NT2/D1 (cell line): ENCODE data around the gene ZDHHC11.
"Not testable (repeated sequence)": the region's sequence is repeated elsewhere in the genome, so short reads cannot be mapped to it uniquely, and the experiment has no call there.

Experiments used
- DNase-seq: peaks from one replicate; pipeline ENCODE4 v3.0.0-alpha.2; 2011; ENCODE audit warnings: low read depth, low spot score
- H3K27me3 ChIP-seq: 2 replicates; pipeline ENCODE4 v1.6.0; 2011; ENCODE audit warnings: mild to moderate bottlenecking; ENCODE audit not compliant: insufficient read length, insufficient read depth
- H3K36me3 ChIP-seq: 2 replicates; pipeline ENCODE4 v1.6.1; 2011; ENCODE audit warnings: mild to moderate bottlenecking, low read length, mixed read lengths; ENCODE audit not compliant: insufficient read depth, insufficient read length
- H3K4me1 ChIP-seq: 2 replicates; pipeline ENCODE4 v1.5.1; 2011; ENCODE audit not compliant: insufficient read depth, insufficient read length
- H3K4me3 ChIP-seq: 2 replicates; pipeline ENCODE4 v1.5.1; 2011; ENCODE audit warnings: low read depth; ENCODE audit not compliant: insufficient read length
- H3K9ac ChIP-seq: 2 replicates; pipeline ENCODE4 v1.6.0; 2011; ENCODE audit warnings: low read depth; ENCODE audit not compliant: insufficient read length
- H3K9me3 ChIP-seq: 2 replicates; pipeline ENCODE4 v1.5.1; 2011; ENCODE audit warnings: mild to moderate bottlenecking, low read length; ENCODE audit not compliant: insufficient read depth
- SUZ12 ChIP-seq: IDR thresholded peaks from 2 replicates; pipeline ENCODE4 v1.6.1; 2011; ENCODE audit not compliant: insufficient read length, insufficient read depth; ENCODE audit errors: extremely low read depth
- YY1 ChIP-seq: IDR thresholded peaks from 2 replicates; pipeline ENCODE4 v1.6.1; 2011; ENCODE audit not compliant: insufficient read length, insufficient read depth
- ZNF274 ChIP-seq: IDR thresholded peaks from 2 replicates; pipeline ENCODE4 v1.6.1; 2011; ENCODE audit warnings: mild to moderate bottlenecking, low read depth, low read length

Gene ZDHHC11

DNA sequence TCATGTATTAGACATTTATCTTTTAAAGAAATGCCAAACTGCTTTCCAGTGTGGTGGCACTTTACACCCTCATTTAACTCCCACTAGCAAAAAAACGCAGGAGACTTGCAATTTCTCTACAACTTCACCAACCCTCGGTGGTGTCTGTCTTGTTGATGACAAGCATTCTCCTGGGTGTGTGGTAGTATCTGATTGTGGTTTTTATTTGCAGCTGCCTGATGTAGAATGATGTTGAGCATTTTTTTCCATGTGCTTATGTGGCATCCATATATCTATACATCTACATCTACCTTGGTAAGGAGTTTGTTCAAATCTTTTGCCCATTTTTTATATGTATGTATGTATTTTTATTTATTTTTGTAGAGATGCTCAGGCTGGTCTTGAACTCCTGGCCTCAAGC lies 16.8 kb downstream of the ZDHHC11 start:
- H3K27me3 ChIP-seq, H3K9ac ChIP-seq, H3K4me3 ChIP-seq, H3K9me3 ChIP-seq, DNase-seq, H3K4me1 ChIP-seq: not testable (repeated sequence)
- peaks cover 13% of the 10 kb centered on the region for H3K36me3 ChIP-seq

DNA sequence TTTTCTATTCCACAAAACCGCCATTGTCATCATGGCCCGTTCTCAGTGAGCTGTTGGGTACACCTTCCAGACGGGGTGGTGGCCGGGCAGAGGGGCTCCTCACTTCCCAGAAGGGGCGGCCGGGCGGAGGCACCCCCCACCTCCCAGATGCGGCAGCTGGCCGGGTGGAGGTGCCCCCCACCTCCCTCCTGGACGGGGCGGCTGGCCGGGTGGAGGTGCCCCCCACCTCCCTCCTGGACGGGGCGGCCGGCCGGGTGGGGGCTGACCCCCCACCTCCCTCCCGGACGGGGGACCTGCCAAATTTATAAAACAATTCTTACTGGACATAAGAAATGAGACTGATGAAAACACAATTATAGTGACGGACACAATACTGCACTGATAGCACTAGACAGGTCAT lies 22.6 kb downstream of the ZDHHC11 start:
- H3K9me3 ChIP-seq, H3K4me3 ChIP-seq, H3K4me1 ChIP-seq, DNase-seq, H3K9ac ChIP-seq, H3K27me3 ChIP-seq: not testable (repeated sequence)
- H3K36me3 ChIP-seq: peaks cover 18% of the 10 kb centered on the region

DNA sequence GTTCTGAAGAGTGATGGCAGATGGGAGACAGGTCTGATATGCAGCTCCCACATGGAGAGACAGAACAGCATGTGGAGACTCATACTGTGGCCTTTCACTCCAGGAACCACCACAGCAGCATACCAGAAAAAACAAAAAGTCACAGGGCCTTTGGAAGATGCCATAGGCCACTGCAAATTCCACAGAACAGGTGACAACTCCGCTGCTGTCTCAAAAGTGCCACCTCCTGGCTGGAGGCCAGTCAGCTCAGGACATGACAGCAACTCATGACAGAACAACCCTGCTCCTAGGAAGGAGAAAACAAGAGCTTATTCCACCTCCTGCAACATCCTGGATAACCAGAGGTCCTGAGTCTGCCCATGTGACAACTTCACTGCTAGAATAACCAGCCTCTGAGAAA lies 25.2 kb downstream of the ZDHHC11 start:
- H3K4me1 ChIP-seq, H3K9me3 ChIP-seq, H3K9ac ChIP-seq, DNase-seq, H3K27me3 ChIP-seq, H3K4me3 ChIP-seq: not testable (repeated sequence)
- H3K36me3 ChIP-seq: peaks cover 25% of the 10 kb centered on the region

DNA sequence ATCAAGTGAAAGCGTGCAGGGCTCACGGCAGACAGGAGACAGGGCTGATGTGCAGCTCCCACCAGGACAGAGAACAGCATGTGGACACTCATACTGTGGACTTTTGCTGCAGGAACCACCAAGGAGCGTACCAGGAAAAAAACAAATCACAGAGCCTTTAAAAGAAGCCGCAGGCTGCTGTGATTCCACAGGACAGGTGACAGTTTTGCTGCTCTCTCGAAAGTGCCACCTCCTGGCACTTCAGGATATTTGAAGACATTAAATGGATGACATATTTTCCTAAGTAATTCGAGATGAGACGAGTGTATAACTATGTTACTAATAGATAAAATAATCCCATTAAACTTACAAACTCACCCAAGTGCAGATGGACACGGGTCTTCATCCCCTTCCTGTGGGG lies 29.3 kb downstream of the ZDHHC11 start:
- Histone ChIP-seq H3K4me3 (no peak overlapping the region), H3K9me3 (no peaks in the 10 kb centered on the region), H3K27me3 (no peaks in the 10 kb centered on the region), H3K4me1 (no peaks in the 10 kb centered on the region), H3K36me3 (peaks cover 48% of the 10 kb centered on the region), H3K9ac (no peak overlapping the region)
- no peak for TF ChIP-seq YY1
- TF ChIP-seq SUZ12: no peak
- TF ChIP-seq ZNF274: no peak
- DNase-seq: no peak

DNA sequence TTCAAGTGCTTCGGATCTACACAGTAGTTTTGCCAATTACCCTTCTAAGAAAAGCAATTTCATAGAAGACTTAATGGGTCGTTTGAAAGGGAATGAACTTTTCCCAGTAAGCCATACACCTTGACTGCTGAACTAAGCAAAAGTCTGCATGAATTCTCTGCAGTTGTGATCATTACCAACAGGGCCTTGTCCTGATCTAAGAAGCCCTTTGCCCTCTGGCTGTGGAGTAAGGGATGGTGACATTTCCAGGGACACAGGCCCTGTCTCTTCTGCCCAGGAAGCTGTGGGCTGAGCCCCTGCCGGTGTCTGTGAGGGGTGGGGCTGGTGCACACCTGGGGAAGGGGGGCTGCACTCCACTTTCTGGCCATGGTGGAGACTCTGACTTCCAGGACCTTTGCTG lies 30.5 kb downstream of the ZDHHC11 start:
- TF ChIP-seq ZNF274 (no peak), SUZ12 (no peak), YY1 (no peak)
- Histone ChIP-seq H3K9me3 (no peaks in the 10 kb centered on the region), H3K4me3 (no peak overlapping the region), H3K36me3 (peaks cover 55% of the 10 kb centered on the region), H3K4me1 (no peaks in the 10 kb centered on the region), H3K27me3 (no peaks in the 10 kb centered on the region), H3K9ac (no peak overlapping the region)
- no peak for DNase-seq

DNA sequence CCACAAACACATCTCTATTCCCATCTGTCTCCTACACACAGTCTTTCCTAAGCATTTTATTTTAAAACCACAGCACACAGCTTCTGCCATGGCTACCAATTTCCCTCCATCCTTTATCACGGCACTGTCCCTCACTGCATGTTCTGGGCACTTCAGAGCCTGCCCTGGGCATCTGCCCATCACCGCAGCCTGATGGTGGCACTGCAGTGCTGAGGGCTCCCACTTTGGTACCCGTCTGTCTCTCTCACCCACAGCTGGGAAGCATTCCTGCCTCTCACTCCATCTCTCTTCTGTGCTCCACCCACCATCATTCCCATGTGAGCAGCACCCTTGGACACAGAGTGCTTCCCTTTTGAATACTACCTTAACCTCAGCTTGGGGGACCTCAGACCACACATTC lies 31.7 kb downstream of the ZDHHC11 start:
- DNase-seq: no peak
- Histone ChIP-seq H3K4me1 (no peaks in the 10 kb centered on the region), H3K4me3 (no peak overlapping the region), H3K9me3 (no peaks in the 10 kb centered on the region), H3K27me3 (no peaks in the 10 kb centered on the region), H3K9ac (no peak overlapping the region), H3K36me3 (peaks cover 49% of the 10 kb centered on the region)
- TF ChIP-seq YY1 (no peak), ZNF274 (no peak), SUZ12 (no peak)

DNA sequence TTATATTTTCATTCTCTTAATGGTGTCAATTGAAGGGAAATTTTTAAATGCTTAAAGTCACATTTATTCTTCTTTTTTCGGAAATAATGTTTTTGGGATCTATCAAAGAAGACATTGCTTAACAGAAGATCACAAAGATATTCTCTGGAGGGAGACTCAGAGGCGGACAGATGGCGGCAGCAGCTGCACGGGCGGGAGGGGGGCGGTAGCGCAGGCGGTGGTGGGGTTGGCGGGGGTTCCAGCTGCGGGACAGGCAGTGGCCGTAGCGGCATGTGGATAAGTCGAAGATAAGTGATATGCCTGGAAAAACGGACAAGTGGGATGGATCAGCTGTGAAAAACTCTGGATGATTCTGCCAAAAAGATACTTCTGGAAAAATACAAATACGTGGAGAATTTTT lies 34.6 kb downstream of the ZDHHC11 start:
- H3K4me3 ChIP-seq: no peak overlapping the region
- no peaks in the 10 kb centered on the region for H3K27me3 ChIP-seq
- no peak for DNase-seq
- H3K4me1 ChIP-seq: no peaks in the 10 kb centered on the region
- H3K9me3 ChIP-seq: no peaks in the 10 kb centered on the region
- TF ChIP-seq SUZ12 (no peak), ZNF274 (no peak), YY1 (no peak)
- H3K9ac ChIP-seq: no peak overlapping the region
- peaks cover 35% of the 10 kb centered on the region for H3K36me3 ChIP-seq

DNA sequence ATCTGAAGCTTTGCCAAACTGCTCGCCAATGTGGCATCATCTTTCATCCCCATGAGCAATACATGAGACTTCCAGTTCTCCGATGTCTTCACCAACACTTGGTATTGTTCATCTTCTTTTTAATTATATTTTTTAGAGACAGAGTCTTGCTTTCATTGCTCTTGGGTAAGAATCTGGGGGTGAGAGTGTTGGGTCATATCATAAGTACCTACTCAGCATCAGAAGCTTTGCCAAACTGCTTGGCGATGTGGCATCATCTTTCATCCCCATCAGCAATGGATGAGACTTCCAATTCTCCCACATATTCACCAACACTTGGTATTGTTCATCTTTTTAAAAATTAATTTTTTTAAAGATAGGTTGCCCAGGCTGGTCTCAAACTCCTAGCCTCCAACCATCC lies 35.3 kb downstream of the ZDHHC11 start:
- Histone ChIP-seq H3K4me3 (no peak overlapping the region), H3K9me3 (no peaks in the 10 kb centered on the region), H3K9ac (no peak overlapping the region), H3K4me1 (no peaks in the 10 kb centered on the region), H3K36me3 (peaks cover 33% of the 10 kb centered on the region), H3K27me3 (no peaks in the 10 kb centered on the region)
- no peak for DNase-seq
- TF ChIP-seq SUZ12 (no peak), ZNF274 (no peak), YY1 (no peak)

DNA sequence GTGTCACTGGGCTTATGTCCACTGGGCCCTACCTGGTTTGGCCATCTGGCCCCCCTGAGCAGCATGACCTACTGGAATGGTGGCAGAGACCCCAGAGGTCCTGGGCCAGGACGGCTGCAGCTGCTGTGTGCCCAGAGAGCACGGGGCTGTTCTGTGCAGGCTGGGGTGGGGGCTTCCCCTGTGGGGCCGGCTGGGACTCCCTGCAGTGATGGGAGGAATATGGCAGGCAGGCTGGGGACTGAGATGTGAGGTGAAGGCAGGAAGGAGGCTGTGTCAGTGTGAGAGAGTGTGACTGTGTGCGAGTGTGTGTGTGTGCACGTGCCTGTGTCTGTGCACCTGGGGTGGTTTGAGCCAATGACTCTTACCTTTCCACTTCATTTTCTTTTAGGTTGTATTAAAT lies 37.2 kb downstream of the ZDHHC11 start:
- H3K27me3 ChIP-seq, H3K4me1 ChIP-seq, H3K9ac ChIP-seq, DNase-seq, H3K9me3 ChIP-seq, H3K4me3 ChIP-seq: not testable (repeated sequence)
- H3K36me3 ChIP-seq: peaks cover 26% of the 10 kb centered on the region

DNA sequence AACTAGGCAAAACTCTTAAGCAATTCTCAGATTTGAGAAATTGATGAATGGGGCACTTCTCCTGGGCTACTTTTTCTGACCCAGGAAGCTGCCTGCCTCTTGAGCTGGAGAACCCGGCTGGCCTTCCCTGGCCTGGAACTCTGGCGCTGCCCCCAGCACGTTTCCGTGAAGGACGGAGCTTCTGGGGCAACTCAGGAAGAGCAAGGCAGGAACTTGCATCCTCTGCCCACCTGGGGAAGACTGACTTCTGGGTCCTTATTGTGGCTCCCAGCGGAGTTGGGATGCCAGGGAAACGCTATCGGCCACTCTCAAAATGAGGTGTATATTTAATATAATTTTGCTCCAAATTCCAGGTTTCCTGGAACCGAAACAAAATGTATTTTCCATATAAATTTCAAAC lies 39.4 kb downstream of the ZDHHC11 start:
- DNase-seq, H3K27me3 ChIP-seq, H3K4me3 ChIP-seq, H3K36me3 ChIP-seq, H3K9ac ChIP-seq, H3K4me1 ChIP-seq, H3K9me3 ChIP-seq: not testable (repeated sequence)

DNA sequence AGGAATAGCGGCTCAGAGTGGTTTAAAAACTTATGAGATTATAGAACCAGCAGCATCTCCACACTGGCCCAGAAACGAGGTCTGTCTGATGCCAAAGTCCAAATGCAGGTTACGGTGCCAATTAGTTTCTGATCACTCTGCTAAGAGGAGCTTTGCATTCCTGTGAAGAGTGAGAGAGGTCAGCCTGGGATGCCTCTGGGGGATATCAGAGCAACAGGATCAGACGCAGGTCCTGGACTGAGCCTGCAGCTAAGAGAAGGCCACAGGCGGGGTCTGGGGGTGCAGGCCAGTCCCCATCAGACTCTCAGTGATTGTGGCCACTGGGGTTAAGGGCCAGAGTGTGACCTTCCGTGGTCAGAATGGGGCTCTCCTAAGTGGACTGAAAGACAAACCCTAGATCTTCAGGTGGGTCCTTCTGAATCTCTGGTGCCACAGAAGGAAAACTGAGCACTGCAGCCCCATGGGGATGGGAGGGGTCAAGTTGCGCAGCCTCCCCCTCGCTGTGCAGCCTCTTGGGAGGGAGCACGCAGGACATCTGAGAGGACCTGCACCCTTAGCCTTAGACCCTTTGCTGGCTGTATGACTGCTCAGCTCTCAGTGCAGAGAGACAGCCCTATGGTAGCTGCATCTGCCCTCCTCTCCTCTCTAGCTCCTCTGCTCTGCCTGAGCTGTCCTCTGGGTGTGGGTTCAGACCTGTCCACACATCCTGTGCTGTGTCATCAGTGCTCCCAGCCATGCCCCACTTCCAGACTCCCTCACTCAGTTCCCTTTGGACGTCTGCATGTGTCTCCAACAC lies 42.9 kb downstream of the ZDHHC11 start:
- not testable (repeated sequence) for H3K9ac ChIP-seq, DNase-seq, H3K36me3 ChIP-seq, H3K27me3 ChIP-seq, H3K9me3 ChIP-seq, H3K4me3 ChIP-seq, H3K4me1 ChIP-seq
